H1 (cell line): Measurements from ENCODE around the gene SRRM2. TPM values are rescaled to one million over a fixed set of nuclear protein-coding genes. Genes with fewer than 3 reads are reported as not detected.

Source experiments
- CTCF ChIA-PET: fragments of 300-600 bp; sonication (Branson Sonifier 250); formaldehyde crosslinking; loops from one replicate; lab custom pipeline; 2021; ENCODE audit not compliant: partially characterized antibody; lab: Charles Lee
- POLR2A ChIA-PET: fragments of 300-600 bp; sonication (Branson Sonifier 250); formaldehyde crosslinking; loops from one replicate; lab custom pipeline; 2021; ENCODE audit warnings: inconsistent platforms; ENCODE audit not compliant: partially characterized antibody; lab: Charles Lee
- DNase-seq, 2 experiments: peaks; one replicate each; pipeline versions ENCODE4 v3.0.0 to v3.0.0-alpha.2; 2010 to 2022; ENCODE audit warnings: low spot score in 2 of 2, low read depth in 1 of 2, mixed read lengths in 1 of 2
- FAIRE-seq: peaks from 2 replicates; lab custom pipeline; 2011; peaks lifted over from hg19 to GRCh38; lab: Jason Lieb, UNC
- H2AFZ ChIP-seq: 2 replicates; pipeline ENCODE4 v1.8.1; 2012; ENCODE audit warnings: low read length, inconsistent platforms
- H2AK5ac ChIP-seq: 2 replicates; pipeline ENCODE4 v1.6.1; 2013; ENCODE audit warnings: low read depth, low read length
- H2BK120ac ChIP-seq: replicated peaks from 2 replicates; pipeline ENCODE3; 2013; ENCODE audit warnings: low read depth, low read length, inconsistent platforms
- H2BK12ac ChIP-seq: 2 replicates; pipeline ENCODE4 v1.6.1; 2013; ENCODE audit warnings: low read depth, low read length
- H2BK15ac ChIP-seq: 2 replicates; pipeline ENCODE4 v1.6.1; 2013; ENCODE audit warnings: low read length
- H2BK20ac ChIP-seq: 2 replicates; pipeline ENCODE4 v1.6.1; 2013; ENCODE audit warnings: low read length
- H2BK5ac ChIP-seq: 2 replicates; pipeline ENCODE4 v1.6.1; 2013; ENCODE audit warnings: low read depth, low read length
- H3K14ac ChIP-seq: 2 replicates; pipeline ENCODE4 v1.6.1; 2013; ENCODE audit warnings: inconsistent platforms; ENCODE audit not compliant: insufficient read length
- H3K18ac ChIP-seq: 2 replicates; pipeline ENCODE4 v1.6.1; 2013; ENCODE audit warnings: low read length; ENCODE audit errors: extremely low read depth
- H3K23ac ChIP-seq: 2 replicates; pipeline ENCODE4 v1.6.1; 2013; ENCODE audit warnings: inconsistent platforms; ENCODE audit not compliant: insufficient read length
- H3K23me2 ChIP-seq: 2 replicates; pipeline ENCODE4 v1.6.1; 2013; ENCODE audit warnings: low read depth, low read length
- H3K27ac ChIP-seq: 2 replicates; pipeline ENCODE4 v1.6.1; 2011; ENCODE audit warnings: low read depth, low read length, inconsistent platforms
- H3K27me3 ChIP-seq, 4 experiments: replicated peaks in 1 of 4; 1 replicate in 1 of 4; 2 replicates in 3 of 4; pipeline versions ENCODE4 v1.6.1 to v1.8.1; 2011 to 2013; ENCODE audit warnings: low read length in 3 of 4, mild to moderate bottlenecking in 3 of 4, inconsistent platforms in 2 of 4, mixed read lengths in 2 of 4, moderate library complexity in 1 of 4; ENCODE audit not compliant: control insufficient read depth in 3 of 4, insufficient read depth in 3 of 4; ENCODE audit errors: extremely low read depth in 1 of 4
- H3K36me3 ChIP-seq, 4 experiments: 2 replicates each; pipeline versions ENCODE4 v1.6.1 to v1.8.1; 2011 to 2013; ENCODE audit warnings: mild to moderate bottlenecking in 4 of 4, low read length in 3 of 4, moderate library complexity in 2 of 4, control low read depth in 1 of 4, inconsistent platforms in 1 of 4; ENCODE audit not compliant: insufficient read depth in 4 of 4, control insufficient read depth in 2 of 4
- H3K4ac ChIP-seq: replicated peaks from 2 replicates; pipeline ENCODE3; 2013; ENCODE audit warnings: low read length, low read depth, mixed read lengths, inconsistent platforms; ENCODE audit not compliant: insufficient read length
- H3K4me1 ChIP-seq, 4 experiments: replicated peaks in 1 of 4; 1 replicate in 1 of 4; 2 replicates in 3 of 4; pipeline versions ENCODE4 v1.6.1 to v1.8.1; 2011 to 2013; ENCODE audit warnings: low read length in 3 of 4, inconsistent platforms in 2 of 4, mixed read lengths in 1 of 4; ENCODE audit not compliant: insufficient read depth in 4 of 4, control insufficient read depth in 3 of 4
- H3K4me2 ChIP-seq, 2 experiments: 2 replicates each; pipeline versions ENCODE4 v1.6.1 to v1.8.1; 2011 to 2013; ENCODE audit warnings: low read depth in 2 of 2, low read length in 2 of 2, control low read depth in 1 of 2, inconsistent platforms in 1 of 2, mild to moderate bottlenecking in 1 of 2; ENCODE audit not compliant: insufficient read depth in 1 of 2
- H3K4me3 ChIP-seq, 4 experiments: fragments of 200-600, 300-600 bp in 1 of 4; sonication (generic), shearing (Covaris generic), sonication (Bioruptor Twin) in 1 of 4; 2 replicates each; pipeline versions ENCODE4 v1.5.1 to v1.8.1; 2011 to 2016; ENCODE audit warnings: low read length in 4 of 4, low read depth in 3 of 4, control low read depth in 2 of 4, inconsistent platforms in 2 of 4, mild to moderate bottlenecking in 2 of 4, mixed read lengths in 1 of 4, moderate library complexity in 1 of 4; ENCODE audit not compliant: insufficient read depth in 2 of 4; ENCODE audit errors: extremely low read depth in 1 of 4
- H3K56ac ChIP-seq: replicated peaks from 2 replicates; pipeline ENCODE3; 2013; ENCODE audit warnings: low read depth, mild to moderate bottlenecking, mixed read lengths, low read length, inconsistent platforms; ENCODE audit not compliant: insufficient read length
- H3K79me1 ChIP-seq: 2 replicates; pipeline ENCODE4 v1.6.1; 2013; ENCODE audit warnings: low read depth, low read length, control low read depth
- H3K79me2 ChIP-seq, 2 experiments: 2 replicates each; pipeline versions ENCODE4 v1.6.1 to v1.8.1; 2012 to 2013; ENCODE audit warnings: low read length in 2 of 2, mild to moderate bottlenecking in 2 of 2, inconsistent platforms in 1 of 2; ENCODE audit not compliant: insufficient read depth in 2 of 2, control insufficient read depth in 1 of 2
- H3K9ac ChIP-seq, 4 experiments: replicated peaks in 1 of 4; 1 replicate in 1 of 4; 2 replicates in 3 of 4; pipeline versions ENCODE4 v1.6.1 to v1.8.1; 2011 to 2013; ENCODE audit warnings: low read depth in 3 of 4, low read length in 3 of 4, control low read depth in 2 of 4, mild to moderate bottlenecking in 2 of 4, moderate library complexity in 2 of 4, inconsistent platforms in 1 of 4; ENCODE audit errors: extremely low read depth in 1 of 4
- H3K9me3 ChIP-seq, 2 experiments: 2 replicates each; pipeline versions ENCODE4 v1.6.1 to v1.8.1; 2012 to 2013; ENCODE audit warnings: mild to moderate bottlenecking in 2 of 2, moderate library complexity in 2 of 2, control low read depth in 1 of 2, inconsistent platforms in 1 of 2, low read depth in 1 of 2, low read length in 1 of 2, mixed read lengths in 1 of 2; ENCODE audit not compliant: insufficient read depth in 2 of 2
- H4K20me1 ChIP-seq, 2 experiments: replicated peaks in 1 of 2; 2 replicates each; pipeline versions ENCODE3 to v1.8.1; 2011 to 2013; ENCODE audit warnings: inconsistent platforms in 2 of 2, low read length in 2 of 2, mild to moderate bottlenecking in 1 of 2; ENCODE audit not compliant: insufficient read depth in 2 of 2, control insufficient read depth in 1 of 2
- H4K5ac ChIP-seq: 2 replicates; pipeline ENCODE4 v1.6.1; 2013; ENCODE audit warnings: low read length, low read depth, mixed read lengths, inconsistent platforms; ENCODE audit not compliant: insufficient read length
- H4K8ac ChIP-seq: 2 replicates; pipeline ENCODE4 v1.8.0; 2013; ENCODE audit warnings: mild to moderate bottlenecking, moderate library complexity, low read length, inconsistent platforms; ENCODE audit not compliant: insufficient read depth; ENCODE audit errors: extremely low read depth
- H4K91ac ChIP-seq: replicated peaks from 2 replicates; pipeline ENCODE3; 2013; ENCODE audit warnings: low read length, mixed read lengths, inconsistent platforms; ENCODE audit not compliant: insufficient read length
- BACH1 ChIP-seq: IDR thresholded peaks from 2 replicates; pipeline ENCODE4 v1.6.1; 2012; ENCODE audit warnings: low read length, improper control_type of control experiment
- BRCA1 ChIP-seq: IDR thresholded peaks from 2 replicates; pipeline ENCODE4 v1.6.1; 2012; ENCODE audit warnings: low read depth, low read length, improper control_type of control experiment
- EGR1 ChIP-seq: IDR thresholded peaks from 2 replicates; pipeline ENCODE4 v1.6.1; 2011; ENCODE audit warnings: low read depth, low read length, borderline replicate concordance
- FOSL1 ChIP-seq: IDR thresholded peaks from 2 replicates; pipeline ENCODE4 v1.6.1; 2011; ENCODE audit warnings: mild to moderate bottlenecking, low read depth, low read length, moderate library complexity; ENCODE audit not compliant: insufficient read depth
- HDAC6 ChIP-seq: IDR thresholded peaks from one replicate; pipeline ENCODE4 v1.7.1; 2012; ENCODE audit warnings: low read depth, mild to moderate bottlenecking, inconsistent platforms, low read length, moderate library complexity
- JUN ChIP-seq: IDR thresholded peaks from 2 replicates; pipeline ENCODE4 v1.6.1; 2011; ENCODE audit warnings: low read depth, mild to moderate bottlenecking, improper control_type of control experiment, low read length
- NANOG ChIP-seq: IDR thresholded peaks from 2 replicates; pipeline ENCODE4 v1.6.1; 2011; ENCODE audit warnings: low read length, low read depth, mild to moderate bottlenecking, inconsistent platforms; ENCODE audit not compliant: insufficient read depth, poor library complexity, severe bottlenecking
- RAD21 ChIP-seq, 2 experiments: IDR thresholded peaks in 1 of 2; conservative IDR thresholded peaks in 1 of 2; 2 replicates each; pipeline ENCODE4 v1.6.1; 2011; ENCODE audit warnings: low read depth in 2 of 2, low read length in 2 of 2, improper control_type of control experiment in 1 of 2, inconsistent platforms in 1 of 2, mild to moderate bottlenecking in 1 of 2, moderate library complexity in 1 of 2
- RFX5 ChIP-seq: IDR thresholded peaks from 2 replicates; pipeline ENCODE4 v1.6.1; 2011; ENCODE audit warnings: low read depth, low read length, improper control_type of control experiment, borderline replicate concordance
- RNF2 ChIP-seq: fragments of 200-900, 300-1000 bp; sonication (generic); IDR thresholded peaks from 2 replicates; pipeline ENCODE4 v1.7.1; 2016; ENCODE audit warnings: borderline replicate concordance, low read depth, mild to moderate bottlenecking, antibody characterized with exemption, low read length; ENCODE audit not compliant: poor library complexity, severe bottlenecking; ENCODE audit errors: missing control alignments
- SAP30 ChIP-seq: fragments of 300-600 bp; sonication (generic); IDR thresholded peaks from 2 replicates; pipeline ENCODE4 v1.7.1; 2012; ENCODE audit warnings: low read length, moderate library complexity, mild to moderate bottlenecking, inconsistent platforms; ENCODE audit not compliant: insufficient read depth, insufficient replicate concordance
- SIN3A ChIP-seq, 2 experiments: IDR thresholded peaks in 1 of 2; conservative IDR thresholded peaks in 1 of 2; 2 replicates each; pipeline ENCODE4 v1.6.1; 2011 to 2012; ENCODE audit warnings: low read length in 2 of 2, improper control_type of control experiment in 1 of 2, low read depth in 1 of 2, mild to moderate bottlenecking in 1 of 2
- TBP ChIP-seq: IDR thresholded peaks from 2 replicates; pipeline ENCODE4 v1.6.1; 2011; ENCODE audit warnings: low read depth, low read length, improper control_type of control experiment
- TCF12 ChIP-seq: IDR thresholded peaks from 2 replicates; pipeline ENCODE4 v1.6.1; 2011; ENCODE audit warnings: low read depth, mild to moderate bottlenecking, low read length
- WGBS, 2 experiments: shearing (Covaris generic) in 1 of 2; methylation state at CpG; one replicate each; pipeline versions ENCODE4 v1.1.6 to v1.1.7; 2013 to 2015; ENCODE audit warnings: low lambda C conversion rate in 2 of 2, mixed read lengths in 2 of 2, inconsistent platforms in 1 of 2, low coverage in 1 of 2, missing lambda C conversion rate in 1 of 2; ENCODE audit not compliant: insufficient replicate concordance in 2 of 2, insufficient coverage in 1 of 2, insufficient read length in 1 of 2; ENCODE audit errors: extremely low coverage in 1 of 2, missing lambda C conversion rate in 1 of 2; 5-methylcytosine and 5-hydroxymethylcytosine counted together
- polyA plus RNA-seq, 7 experiments: library from polyadenylated mRNA; depleted of rRNA in 3 of 7; stranded (reverse) in 5 of 7; unstranded in 2 of 7; fragments of >200 nt in 5 of 7; fragments of 200-250 nt in 2 of 7; gene quantifications; 1 replicate in 5 of 7; 2 replicates in 1 of 7; 4 replicates in 1 of 7; pipeline versions ENCODE4 v1.2.1 to v1.2.3, GENCODE V29; 2011 to 2013; ENCODE audit warnings: missing spikeins in 2 of 7, mixed read lengths in 2 of 7
- total RNA-seq: library from RNA; stranded (reverse); fragmentation: NEBNext Ultra II Directional; extraction: Animal tissue kit (Norgen Biotek cat#: 25700); gene quantifications from 2 replicates; pipeline ENCODE4 v1.2.1, GENCODE V29; 2021

SRRM2 gene
- total and polyA plus RNA-seq, 2 of the 8 experiments (the other 6 are each of a cell fraction or from before 2014, with no cell fraction given), result 300 to 579 TPM

DNA sequence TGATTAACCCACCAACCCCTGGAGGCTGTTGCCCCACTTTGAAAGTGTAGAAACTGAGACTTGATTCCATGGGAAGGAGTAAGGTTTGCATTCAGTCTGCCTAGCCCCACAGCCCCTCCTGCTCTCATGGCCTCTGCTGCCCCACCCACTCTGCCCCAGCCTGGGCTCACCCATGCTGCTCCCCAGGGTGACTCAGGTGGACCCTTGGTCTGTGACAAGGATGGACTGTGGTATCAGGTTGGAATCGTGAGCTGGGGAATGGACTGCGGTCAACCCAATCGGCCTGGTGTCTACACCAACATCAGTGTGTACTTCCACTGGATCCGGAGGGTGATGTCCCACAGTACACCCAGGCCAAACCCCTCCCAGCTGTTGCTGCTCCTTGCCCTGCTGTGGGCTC is 52.3 kb downstream of the SRRM2 start:
- Histone ChIP-seq H2BK5ac (no peak overlapping the region), H3K36me3 (no peaks in the 10 kb centered on the region), H3K79me1 (no peaks in the 10 kb centered on the region), H3K23me2 (no peaks in the 10 kb centered on the region), H2BK12ac (no peak overlapping the region), H4K20me1 (peaks cover 0 to 2% of the 10 kb centered on the region in 2 experiments), H4K8ac (no peak overlapping the region), H3K4me2 (no peak overlapping the region), H3K4ac (no peak overlapping the region), H3K9ac (no peak overlapping the region), H3K9me3 (peaks cover 13 to 24% of the 10 kb centered on the region in 2 experiments), H3K79me2 (no peaks in the 10 kb centered on the region), H3K56ac (no peak overlapping the region), H3K4me1 (no peaks in the 10 kb centered on the region), H3K23ac (no peak overlapping the region), H4K91ac (no peak overlapping the region), H4K5ac (no peak overlapping the region), H2AFZ (no peak overlapping the region), H3K27me3 (no peaks in the 10 kb centered on the region; a peak in 1 of 7 replicates), H3K14ac (no peak overlapping the region), H2BK20ac (no peak overlapping the region), H3K18ac (no peak overlapping the region), H3K27ac (no peak overlapping the region), H2BK120ac (no peak overlapping the region), H2BK15ac (no peak overlapping the region), H2AK5ac (no peak overlapping the region), H3K4me3 (no peak overlapping the region)
- WGBS, 2 experiments, result 88% methylated on average over 4 of the region's 4 CpGs; no CpG with 5 or more reads in 1 of the 2 experiments
- ChIA-PET CTCF (interaction anchor here (1.0 kb wide), 1 partner anchor 37 kb away, joined by 3 read pairs; no protein-coding TSS in a partner anchor), POLR2A (no interaction called here)
- DNase-seq (no peak), FAIRE-seq (no peak)
- TF ChIP-seq NANOG (no peak), RAD21 (IDR thresholded peaks at IDR 0.05 in 1 of 2, conservative IDR thresholded peaks at IDR 0.05 in 1 of 2; ENCODE audit: low read depth in 2 of 2, low read length in 2 of 2) (no peak), TCF12 (no peak), SAP30 (no peak), EGR1 (no peak), FOSL1 (no peak), JUN (no peak), HDAC6 (no peak), BACH1 (no peak), BRCA1 (no peak), RNF2 (no peak), SIN3A (conservative IDR thresholded peaks at IDR 0.05 in 1 of 2, IDR thresholded peaks at IDR 0.05 in 1 of 2; ENCODE audit: low read depth in 1 of 2, low read length in 2 of 2) (no peak), RFX5 (no peak), TBP (no peak)
